Left renal pelvis (tissue), 4 donors: ENCODE measurements around the gene CTSS. TPM values are rescaled to one million over a fixed set of nuclear protein-coding genes. Genes with fewer than 3 reads are reported as not detected.
A peak's percentile ranks its signal among the peaks of the same experiment; 100 is the strongest.

Experiments used
- DNase-seq, 4 donors: peaks; one replicate each; pipeline ENCODE4 v3.0.0-alpha.2; 2013; ENCODE audit warnings: low read depth in 4 of 4, low spot score in 3 of 4
- polyA plus RNA-seq, 4 donors: library from polyadenylated mRNA; unstranded; fragments of 120-200 nt; gene quantifications; one replicate each; pipeline ENCODE4 v1.2.1, GENCODE V29; 2013; ENCODE audit not compliant: insufficient read length in 4 of 4

The CTSS gene
- polyA plus RNA-seq, 4 donors = 11.3 to 27.6 (median 14.9) TPM

- DNase-seq = no peak
Measured at GRCh38 chr1:150706091-150706490, 59.5 kb downstream of the CTSS start.

GRCh38 chr1:150703427-150703826 is 62.2 kb downstream of the CTSS start:
- DNase-seq = no peak

- DNase-seq = peak; percentile 95 to 99 (median 97)
Measured at GRCh38 chr1:150696995-150697927, 68.3 kb downstream of the CTSS start, which contains the start of gene GOLPH3L. Gene GOLPH3L (minus strand): TSS chr1:150697154. CDS start chr1:150694838, 2,316 bp downstream.

GRCh38 chr1:150696590-150696989 is 69.0 kb downstream of the CTSS start:
- no peak for DNase-seq

- no peak for DNase-seq
Measured at GRCh38 chr1:150696162-150696561, 69.4 kb downstream of the CTSS start.

GRCh38 chr1:150695561-150695960 is 70.0 kb downstream of the CTSS start:
- no peak for DNase-seq

- DNase-seq = no peak
Measured at GRCh38 chr1:150692720-150693119, 72.9 kb downstream of the CTSS start.

GRCh38 chr1:150688763-150689162 is 76.8 kb downstream of the CTSS start:
- DNase-seq = no peak

- no peak for DNase-seq
Measured at GRCh38 chr1:150686275-150686674, 79.3 kb downstream of the CTSS start.

- no peak for DNase-seq
Measured at GRCh38 chr1:150683914-150684313, 81.7 kb downstream of the CTSS start.

Other genes with a start within 250 kb of the CTSS start
- gene ADAMTSL4, start 216.4 kb downstream of the CTSS start, polyA plus RNA-seq = 100 to 1,000 TPM in 1 of 4 donors, 10 to 100 TPM in 3; 16.2 to 156 (median 20.4) TPM
- 100 to 1,000 TPM; 156 to 449 (median 178) TPM for gene MCL1, start 186.2 kb downstream of the CTSS start, polyA plus RNA-seq
- gene ENSA, start 136.2 kb downstream of the CTSS start, polyA plus RNA-seq = 100 to 1,000 TPM; 172 to 241 (median 222) TPM
- gene GOLPH3L, start 68.6 kb downstream of the CTSS start, polyA plus RNA-seq = 10 to 100 TPM; 30.4 to 43.7 (median 40.7) TPM
- under 1 TPM in 1 of 4 donors, not detected in 3; 0.21 TPM for gene HORMAD1, start 44.9 kb downstream of the CTSS start, polyA plus RNA-seq
- 100 to 1,000 TPM in 1 of 4 donors, 10 to 100 TPM in 3; 19.8 to 107 (median 35.3) TPM for gene CTSK, start 42.5 kb upstream of the CTSS start, polyA plus RNA-seq
- 10 to 100 TPM; 57.0 to 62.8 (median 58.3) TPM for gene ARNT, start 110.8 kb upstream of the CTSS start, polyA plus RNA-seq
- not detected for gene CTXND2, start 121.4 kb upstream of the CTSS start, polyA plus RNA-seq
- 10 to 100 TPM; 62.7 to 88.8 (median 81.9) TPM for gene SETDB1, start 160.6 kb upstream of the CTSS start, polyA plus RNA-seq
- 100 to 1,000 TPM; 206 to 297 (median 284) TPM for gene CERS2, start 209.1 kb upstream of the CTSS start, polyA plus RNA-seq
- 10 to 100 TPM; 10.7 to 21.5 (median 13.6) TPM for gene ANXA9, start 216.5 kb upstream of the CTSS start, polyA plus RNA-seq
- 10 to 100 TPM; 35.7 to 54.4 (median 39.1) TPM for gene MINDY1, start 241.1 kb upstream of the CTSS start, polyA plus RNA-seq
- 10 to 100 TPM; 41.4 to 47.8 (median 46.1) TPM for gene PRUNE1, start 242.7 kb upstream of the CTSS start, polyA plus RNA-seq